CD1c-positive myeloid dendritic cell (primary cell): ENCODE results near the gene WDR46.
"Not testable (repeated sequence)": the region's sequence is repeated elsewhere in the genome, so short reads cannot be mapped to it uniquely, and the experiment has no call there.

Source experiments
- DNase-seq: peaks from one replicate; pipeline ENCODE4 v3.0.0-alpha.2; 2016; ENCODE audit errors: extremely low spot score

Gene WDR46

DNA sequence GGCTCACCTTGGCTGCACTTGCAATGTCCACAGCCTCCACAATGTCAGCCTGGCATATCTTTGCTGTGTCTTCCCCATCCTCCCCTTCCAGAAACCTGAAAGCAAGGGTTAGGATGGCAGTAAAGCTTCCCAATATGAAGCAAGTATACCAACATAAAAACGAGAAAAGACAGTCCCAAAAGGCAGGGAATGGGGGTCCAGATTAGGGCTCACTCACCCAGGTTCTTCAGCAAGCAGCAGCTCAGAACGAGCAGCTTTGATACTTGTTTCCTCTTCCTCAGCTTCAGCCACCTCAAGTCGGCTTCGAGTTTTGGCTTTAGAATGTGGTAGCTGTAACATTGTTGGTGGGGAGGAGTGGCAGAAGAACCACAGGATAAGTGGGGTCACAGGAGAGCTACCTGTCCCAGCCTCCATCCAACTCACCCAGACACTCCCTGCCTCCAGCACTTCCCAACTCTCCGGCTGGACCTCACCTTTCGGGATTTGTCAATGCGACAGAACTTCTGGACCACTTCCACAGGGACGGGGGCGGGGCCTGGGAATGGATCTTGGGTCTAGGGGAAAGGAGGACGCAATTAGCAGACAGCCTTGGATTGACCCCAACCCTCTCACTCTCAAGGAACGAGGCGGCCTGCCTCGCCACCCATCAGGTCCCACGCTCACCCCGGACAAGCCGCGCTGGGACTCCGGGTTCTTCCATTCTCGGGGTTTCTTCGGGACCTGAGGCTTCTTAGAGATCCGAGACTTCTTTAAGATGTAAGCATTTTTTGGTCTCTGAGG lies 708 bp downstream of the WDR46 start:
- no peak for DNase-seq

DNA sequence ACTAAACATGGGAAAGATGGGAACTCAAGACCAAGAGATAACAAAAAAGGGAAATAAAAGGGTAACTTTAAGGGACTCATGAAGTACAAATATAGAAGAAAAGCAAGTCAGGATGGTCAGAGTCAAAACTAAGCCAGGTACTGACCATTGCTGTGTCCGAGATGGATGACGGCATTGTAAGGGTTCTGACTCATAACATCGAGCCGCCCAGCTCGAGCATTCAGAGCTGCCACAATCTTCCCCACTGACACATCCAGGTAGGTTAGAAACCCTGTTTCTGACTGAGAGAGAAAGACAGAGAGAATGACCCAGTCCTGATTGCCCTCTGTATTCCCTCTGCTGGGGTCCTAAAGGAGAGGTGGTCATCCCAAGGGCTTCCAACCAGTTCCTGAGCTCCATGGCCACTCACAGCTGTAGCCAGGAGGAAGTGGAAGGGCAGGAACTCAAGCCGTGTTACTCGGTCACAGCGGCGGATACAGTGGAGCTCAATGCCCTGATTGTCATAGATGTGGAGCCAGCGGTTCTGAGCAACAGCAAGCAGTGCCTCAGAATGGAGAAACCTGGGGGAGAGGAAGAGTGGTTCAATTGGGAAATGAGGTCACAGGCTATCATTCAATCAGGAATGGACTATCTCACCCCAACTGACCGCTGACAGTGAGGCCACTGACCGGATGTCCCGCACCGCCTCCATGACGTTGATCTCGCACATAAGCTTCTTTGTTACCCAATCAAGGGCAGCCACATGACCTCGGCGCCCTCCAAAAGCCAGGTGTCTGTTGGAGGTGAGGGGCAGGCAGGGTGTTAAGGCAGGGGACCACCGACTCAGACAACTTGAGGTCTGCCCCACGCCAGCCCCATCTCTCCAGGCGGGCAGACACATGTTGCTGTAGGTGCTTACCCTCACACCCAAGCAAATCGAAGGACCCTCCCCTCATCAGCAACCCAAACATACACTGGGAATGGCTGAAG lies 1.8 kb downstream of the WDR46 start:
- DNase-seq = no peak

DNA sequence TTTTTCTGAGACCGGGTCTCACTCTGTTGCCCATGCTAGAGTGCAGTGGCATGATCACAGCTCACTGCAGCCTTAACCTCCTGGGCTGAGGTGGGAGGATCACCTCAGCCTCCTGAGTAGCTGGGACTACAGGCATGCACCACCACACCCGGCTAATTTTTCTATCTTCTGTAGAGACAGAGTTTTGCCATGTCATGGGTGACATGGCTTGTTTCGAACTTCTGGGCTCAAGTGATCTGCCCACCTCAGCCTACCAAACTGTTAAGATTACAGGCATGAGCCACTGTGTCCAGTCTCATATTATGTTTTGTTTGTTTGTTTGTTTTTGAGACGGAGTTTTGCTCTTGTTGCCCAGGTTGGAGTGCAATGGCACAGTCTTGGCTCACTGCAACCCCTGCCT lies 3.8 kb downstream of the WDR46 start:
- DNase-seq = not testable (repeated sequence)

DNA sequence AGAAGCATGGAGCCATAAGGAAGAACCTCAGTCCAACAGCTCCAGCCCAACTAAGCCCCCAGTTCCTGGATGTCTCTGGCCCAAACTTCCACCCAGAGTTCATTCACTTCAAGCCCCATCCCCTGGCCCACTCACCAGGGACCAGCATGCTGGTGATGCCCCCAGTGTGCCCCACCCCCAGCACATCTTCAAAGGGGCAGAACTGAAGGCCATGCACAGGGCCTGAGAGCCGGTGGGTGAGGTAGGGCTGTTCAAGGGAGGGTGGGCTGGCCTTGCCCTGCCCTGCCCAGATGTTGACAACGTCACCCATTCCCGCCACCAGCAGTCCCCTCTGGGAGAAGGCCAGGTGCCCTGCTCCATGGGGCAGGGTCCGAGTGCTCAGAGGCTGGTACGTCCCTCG lies 8.5 kb downstream of the WDR46 start:
- DNase-seq = no peak

DNA sequence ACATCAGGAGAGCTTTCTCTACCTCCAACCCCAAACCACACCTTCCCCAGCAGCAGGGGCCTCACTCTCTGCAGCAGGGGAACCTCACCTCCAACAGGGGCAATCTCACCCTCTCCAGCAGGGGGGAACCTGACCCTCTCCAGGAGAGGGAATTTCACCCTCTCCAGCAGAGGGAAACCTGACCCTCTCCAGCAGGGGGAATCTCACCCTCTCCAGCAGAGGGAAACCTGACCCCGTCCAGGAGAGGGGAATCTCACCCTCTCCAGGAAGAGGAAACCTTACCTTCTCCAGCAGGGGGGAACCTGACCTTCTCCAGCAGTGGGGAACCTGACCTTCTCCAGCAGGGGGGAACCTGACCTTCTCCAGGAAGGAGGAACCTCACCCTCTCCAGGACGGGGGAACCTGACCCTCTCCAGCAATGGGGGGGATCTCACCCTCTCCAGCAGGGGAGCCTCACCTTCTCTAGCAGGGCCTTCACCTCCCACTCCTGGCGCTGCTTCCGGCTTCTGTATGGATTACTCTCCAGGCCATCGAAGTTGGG lies 9.0 kb downstream of the WDR46 start:
- DNase-seq = peak; percentile 69

DNA sequence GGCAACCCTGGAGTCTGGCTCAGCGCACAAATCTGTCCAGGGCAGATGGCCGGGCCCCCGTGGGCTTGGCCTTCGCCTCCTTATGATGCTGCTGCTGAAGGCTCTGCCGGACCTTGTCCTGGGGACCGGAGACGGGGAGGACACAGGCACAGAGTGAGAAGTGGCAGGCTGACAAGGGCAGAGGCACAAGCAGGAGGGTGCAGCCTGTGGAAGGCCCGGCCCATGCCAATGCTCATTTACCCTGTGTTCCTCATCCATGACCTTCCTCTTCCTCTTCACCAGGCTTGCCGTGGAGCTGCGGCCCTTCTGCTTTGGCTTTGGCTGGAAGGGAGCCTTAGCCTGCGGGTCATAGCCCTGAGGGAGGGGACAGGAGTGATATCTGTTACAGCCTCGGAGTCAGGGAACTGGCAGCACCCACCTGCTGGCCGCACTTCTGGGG lies 9.8 kb downstream of the WDR46 start:
- DNase-seq = peak; percentile 22

DNA sequence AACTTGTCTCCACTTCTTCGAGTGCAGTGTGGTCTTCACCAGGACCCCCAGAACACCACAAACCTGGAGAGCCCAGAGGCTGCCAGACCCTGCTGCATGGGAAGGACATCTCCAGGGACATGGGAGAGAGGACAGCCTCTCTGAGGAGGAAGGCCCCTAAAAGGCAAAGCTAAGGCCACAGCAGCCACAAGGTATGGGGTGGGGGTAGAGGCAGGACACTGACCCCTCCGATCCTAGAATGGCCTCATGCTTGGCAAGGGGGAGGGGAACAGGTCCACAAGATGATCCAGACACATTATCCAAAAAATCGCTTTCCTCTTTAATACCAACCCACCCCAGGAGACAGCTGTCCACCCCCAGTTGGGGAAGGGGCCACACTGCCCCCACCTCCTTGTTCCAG lies 10.2 kb downstream of the WDR46 start:
- no peak for DNase-seq

DNA sequence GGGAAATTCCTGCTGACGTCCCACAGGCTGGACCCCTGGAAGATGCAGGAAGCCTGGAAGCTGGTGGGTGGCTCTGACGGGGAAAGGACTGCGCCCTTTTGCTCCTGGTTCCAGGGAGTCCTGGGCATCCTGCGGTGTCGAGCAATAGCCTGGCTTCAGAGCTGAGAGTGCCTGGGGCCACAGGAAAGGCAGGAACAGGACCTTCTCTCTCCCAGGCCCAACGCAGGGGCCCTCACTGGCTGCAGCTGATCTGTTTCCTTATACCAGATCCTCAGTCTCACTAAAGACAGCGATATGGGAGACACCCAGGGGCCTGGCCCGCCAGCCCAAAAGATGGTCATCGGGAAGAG lies 10.7 kb downstream of the WDR46 start:
- DNase-seq = no peak

DNA sequence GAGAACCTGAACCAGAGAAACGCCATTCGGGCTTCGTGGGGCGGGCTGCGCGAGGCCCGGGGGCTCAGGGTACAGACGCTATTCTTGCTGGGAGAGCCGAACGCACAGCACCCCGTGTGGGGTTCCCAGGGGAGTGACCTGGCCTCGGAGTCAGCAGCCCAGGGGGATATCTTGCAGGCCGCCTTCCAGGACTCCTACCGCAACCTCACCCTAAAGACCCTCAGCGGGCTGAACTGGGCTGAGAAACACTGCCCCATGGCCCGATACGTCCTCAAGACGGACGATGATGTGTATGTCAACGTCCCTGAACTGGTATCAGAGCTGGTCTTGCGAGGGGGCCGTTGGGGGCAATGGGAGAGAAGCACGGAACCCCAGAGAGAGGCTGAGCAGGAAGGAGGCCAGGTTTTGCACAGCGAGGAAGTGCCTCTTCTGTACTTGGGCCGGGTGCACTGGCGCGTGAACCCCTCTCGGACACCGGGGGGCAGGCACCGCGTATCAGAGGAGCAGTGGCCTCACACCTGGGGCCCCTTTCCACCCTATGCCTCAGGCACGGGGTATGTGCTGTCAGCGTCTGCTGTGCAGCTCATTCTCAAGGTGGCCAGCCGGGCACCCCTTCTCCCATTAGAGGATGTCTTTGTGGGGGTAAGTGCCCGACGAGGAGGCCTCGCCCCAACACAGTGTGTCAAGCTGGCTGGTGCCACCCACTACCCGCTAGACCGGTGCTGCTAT lies 11.2 kb downstream of the WDR46 start:
- DNase-seq = no peak

DNA sequence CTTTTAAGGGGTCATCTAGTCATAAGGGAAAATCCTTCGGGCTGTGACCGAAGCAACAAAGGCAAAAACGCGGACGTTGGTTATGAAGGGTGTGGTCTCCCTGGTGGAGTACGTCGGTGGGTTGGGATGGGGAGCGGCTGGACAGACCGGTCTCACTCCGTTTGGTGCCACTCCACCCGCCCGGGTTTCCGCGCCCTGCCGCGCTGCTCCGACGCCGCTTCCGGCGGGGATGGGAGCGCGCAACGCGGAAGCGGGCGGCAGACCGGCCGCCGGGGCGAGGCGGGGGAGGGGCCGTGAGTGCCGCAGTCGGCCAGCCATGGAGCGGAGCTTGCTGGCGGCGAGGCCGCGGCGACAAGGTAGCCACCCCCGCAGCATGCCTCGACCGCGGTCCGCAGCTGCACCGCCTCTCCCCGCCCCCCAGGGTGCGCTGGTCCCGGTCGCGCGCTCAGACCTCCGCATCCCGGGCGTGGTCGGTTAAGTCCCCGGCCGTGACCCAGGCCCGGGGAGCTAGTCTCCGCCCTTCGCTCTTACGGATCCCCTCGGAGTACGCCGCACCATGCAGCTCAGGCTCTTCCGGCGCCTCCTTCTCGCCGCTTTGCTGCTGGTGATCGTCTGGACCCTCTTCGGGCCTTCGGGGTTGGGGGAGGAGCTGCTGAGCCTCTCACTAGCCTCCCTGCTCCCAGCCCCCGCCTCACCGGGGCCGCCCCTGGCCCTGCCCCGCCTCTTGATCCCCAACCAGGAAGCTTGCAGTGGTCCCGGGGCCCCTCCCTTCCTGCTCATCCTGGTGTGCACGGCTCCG lies 12.0 kb downstream of the WDR46 start, which contains the start of gene B3GALT4:
B3GALT4 (plus strand) TSS at position 260 of the 799 bp plus-strand sequence; CDS start at position 557, 297 bp downstream.
- peak; percentile 83 for DNase-seq

DNA sequence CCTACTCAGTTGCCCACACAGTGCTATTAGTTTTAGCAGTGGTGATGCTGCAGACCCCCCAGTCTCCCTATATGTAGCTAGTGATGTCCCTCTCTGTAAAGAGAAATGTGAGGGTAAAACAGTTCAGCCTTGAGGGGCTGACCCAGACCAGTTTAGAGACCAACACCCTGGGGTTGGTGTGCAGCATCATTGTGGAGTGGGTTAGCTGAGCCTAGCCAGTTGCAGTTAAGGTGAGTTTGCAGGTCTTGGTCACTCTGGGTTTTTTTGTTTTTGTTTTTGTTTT lies 12.5 kb downstream of the WDR46 start:
- no peak for DNase-seq

DNA sequence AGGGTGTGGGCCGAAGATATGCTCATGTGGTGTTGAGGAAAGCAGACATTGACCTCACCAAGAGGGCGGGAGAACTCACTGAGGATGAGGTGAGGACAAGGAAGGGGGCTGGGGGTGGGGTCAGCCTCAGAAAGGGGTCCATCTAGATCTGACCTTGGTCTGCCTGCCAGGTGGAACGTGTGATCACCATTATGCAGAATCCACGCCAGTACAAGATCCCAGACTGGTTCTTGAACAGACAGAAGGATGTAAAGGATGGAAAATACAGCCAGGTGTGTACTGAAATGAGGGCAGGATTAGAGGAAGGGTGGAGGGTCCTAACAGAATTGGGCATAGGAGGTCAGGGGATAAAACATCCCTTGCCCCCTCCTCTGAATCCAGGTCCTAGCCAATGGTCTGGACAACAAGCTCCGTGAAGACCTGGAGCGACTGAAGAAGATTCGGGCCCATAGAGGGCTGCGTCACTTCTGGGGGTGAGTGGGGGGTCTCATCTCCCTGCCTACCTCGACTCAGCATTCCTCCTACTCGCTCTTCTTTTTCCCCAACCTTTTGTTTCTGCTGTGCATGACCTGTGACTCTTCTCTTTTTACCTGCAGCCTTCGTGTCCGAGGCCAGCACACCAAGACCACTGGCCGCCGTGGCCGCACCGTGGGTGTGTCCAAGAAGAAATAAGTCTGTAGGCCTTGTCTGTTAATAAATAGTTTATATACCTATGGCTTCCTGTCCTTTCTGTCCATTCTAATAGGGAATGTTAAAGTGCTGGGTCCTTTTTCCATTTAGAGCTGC lies 13.1 kb downstream of the WDR46 start:
- DNase-seq = not testable (repeated sequence)

DNA sequence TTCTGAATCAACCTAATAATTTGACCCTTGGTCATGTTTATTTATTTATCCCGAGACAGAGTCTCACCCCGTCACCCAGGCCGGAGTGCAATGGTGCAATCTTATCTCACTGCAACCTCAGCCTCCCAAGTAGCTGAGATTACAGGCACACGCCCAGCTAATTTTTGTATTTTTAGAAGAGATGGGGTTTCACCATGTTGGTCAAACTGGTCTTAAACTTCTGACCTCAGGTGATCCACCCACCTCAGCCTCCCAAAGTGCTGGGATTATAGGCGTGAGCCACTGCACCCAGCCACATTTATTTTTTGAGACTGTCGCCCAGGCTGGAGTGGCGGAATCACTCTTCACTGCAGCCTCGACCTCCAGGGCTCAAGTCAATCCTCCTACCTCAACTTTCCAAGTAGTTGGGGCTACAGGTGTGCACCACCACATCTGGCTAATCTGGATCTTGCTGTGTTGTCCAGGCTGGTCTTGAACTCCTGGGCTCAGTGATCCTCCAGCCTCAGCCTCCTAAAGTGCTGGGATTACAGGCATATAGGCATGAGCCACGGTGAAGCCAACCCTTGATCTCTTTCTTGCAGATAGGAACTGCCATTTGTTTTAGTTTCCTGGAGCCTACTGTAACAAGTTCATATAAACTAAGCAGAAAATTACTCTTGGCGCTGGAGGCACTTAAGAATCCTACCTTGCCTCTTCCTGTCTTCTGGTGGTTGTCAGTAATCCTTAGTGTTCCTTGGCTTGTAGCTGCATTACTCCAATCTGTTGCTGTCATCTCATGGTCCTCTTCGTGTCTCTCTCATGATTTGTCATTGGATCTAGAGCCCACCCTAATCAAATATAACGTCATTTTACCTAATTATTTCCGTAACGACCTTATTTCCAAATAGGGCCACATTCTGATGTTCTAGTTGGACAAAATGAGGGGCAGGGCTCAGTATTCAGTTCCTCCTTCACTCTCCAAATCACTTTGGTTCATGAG lies 14.8 kb downstream of the WDR46 start:
- no peak for DNase-seq

DNA sequence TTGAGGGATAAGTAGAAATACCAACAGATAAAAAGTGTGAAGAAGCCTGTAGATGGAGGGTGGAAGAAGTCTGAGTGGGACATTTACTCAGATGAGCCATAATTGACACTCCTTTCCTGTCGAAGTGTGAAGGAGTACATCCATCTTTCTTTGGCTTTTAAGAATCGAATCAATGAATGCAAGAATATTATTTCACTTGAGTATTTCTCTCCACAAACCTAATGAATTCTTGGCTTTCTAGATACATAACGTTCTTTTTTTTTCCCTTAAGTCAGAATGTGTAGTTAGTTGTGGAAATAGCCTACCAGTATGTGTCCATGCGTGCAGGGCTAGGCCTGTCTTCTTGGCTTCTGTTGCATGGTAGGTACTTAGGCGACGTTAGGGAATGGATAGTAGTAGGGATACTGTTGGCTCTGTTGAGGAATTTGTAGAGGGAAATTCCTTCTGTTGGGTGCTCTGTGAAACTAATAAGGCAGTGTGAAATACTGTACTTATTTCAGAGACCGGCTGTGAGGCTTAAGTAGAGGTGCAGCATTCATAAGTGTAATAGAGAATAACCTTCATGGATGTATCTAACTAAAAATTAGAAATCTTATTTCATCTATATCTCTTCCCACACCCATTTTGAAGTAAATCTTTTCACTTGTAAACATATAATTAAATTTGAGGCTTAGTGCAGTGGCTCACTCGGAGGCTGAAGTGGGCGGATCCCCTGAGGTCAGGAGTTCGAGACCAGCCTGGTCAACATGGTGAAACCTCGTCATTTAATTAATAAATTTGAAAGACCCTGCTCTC lies 15.7 kb downstream of the WDR46 start:
- DNase-seq = no peak

DNA sequence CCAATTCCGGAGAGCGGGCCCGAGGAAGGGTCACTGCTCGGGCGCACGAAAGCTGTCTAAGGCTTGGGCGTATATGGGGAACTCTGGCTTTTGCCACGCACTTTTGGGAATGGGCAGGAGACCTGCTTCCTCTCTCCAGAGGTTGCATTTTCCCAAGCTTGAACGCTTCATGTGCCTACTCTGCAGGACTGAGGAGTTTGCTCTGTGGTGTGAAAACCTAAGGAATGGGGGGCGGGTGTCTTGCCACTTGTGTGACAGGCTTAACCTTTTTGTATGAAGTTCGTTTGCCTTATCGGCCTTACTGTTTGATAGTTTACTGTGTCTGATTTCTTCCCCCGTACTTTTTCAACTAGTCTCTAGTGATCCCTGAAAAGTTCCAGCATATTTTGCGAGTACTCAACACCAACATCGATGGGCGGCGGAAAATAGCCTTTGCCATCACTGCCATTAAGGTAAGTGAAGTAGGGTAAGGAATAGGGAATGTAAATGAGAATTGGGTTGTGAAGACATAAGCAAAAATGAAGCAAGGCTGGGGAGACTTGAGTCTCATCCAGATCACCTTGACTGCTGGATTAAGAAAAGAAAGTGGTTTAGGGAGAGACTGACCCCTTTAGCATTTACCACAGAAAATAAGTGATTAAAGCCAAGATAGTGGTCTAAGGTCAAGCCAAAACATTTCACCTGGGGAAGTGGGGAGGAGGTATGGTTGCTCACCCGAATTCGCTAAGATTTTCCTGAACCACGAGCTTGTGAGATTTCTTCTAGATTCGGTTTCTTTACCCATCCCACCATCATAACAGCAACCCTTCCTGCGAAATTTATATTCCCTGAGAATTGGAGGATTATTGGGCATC lies 16.5 kb downstream of the WDR46 start:
- no peak for DNase-seq

DNA sequence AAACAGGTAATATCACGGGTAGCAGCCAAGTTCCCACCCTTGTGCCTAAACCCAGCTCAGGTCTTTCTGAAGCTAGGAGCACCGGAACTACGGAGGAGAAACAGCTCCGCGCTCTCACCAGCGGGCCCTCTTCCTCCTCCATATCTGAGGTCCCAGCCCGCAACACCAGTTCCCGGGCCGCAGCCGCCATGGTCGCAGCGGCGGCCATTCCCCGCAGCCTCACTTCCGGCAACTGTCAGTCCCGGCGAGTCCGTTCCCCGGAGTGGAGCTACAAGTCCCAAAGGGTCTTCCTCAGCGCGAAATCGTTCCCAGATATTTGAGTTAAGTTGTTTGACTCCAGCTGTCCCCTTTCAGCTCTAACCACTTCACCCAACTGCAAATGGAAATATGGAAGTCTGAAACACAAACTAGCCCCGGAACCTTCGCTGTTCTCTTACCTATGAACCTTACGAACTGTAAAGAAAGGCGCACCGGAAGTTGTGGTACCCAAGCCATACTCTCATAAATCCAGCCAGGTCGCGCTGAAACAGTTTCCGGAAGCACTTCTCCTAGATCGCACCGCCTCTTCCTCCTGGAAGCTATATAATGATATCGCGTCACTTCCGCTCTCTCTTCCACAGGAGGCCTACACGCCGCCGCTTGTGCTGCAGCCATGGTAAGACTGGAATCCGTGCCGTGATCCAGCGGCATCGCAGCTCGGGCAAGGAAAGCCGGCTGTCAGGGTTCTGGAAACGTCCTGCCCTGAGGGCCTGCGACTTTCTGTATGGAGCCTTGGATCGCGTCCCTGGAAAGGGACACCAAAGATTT lies 17.4 kb downstream of the WDR46 start, which contains the start of the genes RPS18 and VPS52:
RPS18 (plus strand) TSS at position 608 of the 807 bp plus-strand sequence; CDS start at position 653, 45 bp downstream.
VPS52 (minus strand) TSS at position 409 of the 807 bp plus-strand sequence; CDS start at position 208, 201 bp downstream.
- peak; percentile 99 for DNase-seq
